ENCODE data around the gene ARID5B.

DNA sequence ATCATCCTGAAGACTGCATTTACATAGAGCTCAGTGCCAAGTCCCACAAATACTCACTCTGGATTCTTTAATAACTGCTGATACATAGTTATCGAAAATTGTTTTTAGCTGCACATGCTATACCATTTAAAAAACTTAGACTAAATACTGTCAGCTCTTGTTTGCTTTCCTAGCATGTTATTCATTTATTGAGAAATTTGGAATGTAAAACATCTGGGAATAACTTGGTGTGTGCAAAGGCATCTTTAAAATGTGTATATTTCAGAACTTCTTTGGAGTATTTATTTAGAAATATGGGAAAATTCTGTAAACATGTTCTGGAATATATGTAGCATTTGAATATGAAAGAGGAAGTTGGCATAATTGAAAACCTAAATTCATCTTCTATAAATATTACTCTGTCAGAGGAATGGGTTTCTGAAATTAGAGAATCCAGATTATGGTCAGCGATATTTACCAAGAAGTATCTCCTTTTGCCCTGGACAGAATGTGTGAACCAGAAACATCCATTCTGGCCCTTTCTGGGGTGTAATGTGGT lies 119.7 kb downstream of the ARID5B start:
- no peak for TF ChIP-seq POLR2A (IDR thresholded peaks at IDR 0.05)
- TF ChIP-seq, protein P1, sequence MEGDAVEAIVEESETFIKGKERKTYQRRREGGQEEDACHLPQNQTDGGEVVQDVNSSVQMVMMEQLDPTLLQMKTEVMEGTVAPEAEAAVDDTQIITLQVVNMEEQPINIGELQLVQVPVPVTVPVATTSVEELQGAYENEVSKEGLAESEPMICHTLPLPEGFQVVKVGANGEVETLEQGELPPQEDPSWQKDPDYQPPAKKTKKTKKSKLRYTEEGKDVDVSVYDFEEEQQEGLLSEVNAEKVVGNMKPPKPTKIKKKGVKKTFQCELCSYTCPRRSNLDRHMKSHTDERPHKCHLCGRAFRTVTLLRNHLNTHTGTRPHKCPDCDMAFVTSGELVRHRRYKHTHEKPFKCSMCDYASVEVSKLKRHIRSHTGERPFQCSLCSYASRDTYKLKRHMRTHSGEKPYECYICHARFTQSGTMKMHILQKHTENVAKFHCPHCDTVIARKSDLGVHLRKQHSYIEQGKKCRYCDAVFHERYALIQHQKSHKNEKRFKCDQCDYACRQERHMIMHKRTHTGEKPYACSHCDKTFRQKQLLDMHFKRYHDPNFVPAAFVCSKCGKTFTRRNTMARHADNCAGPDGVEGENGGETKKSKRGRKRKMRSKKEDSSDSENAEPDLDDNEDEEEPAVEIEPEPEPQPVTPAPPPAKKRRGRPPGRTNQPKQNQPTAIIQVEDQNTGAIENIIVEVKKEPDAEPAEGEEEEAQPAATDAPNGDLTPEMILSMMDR (IDR thresholded peaks at IDR 0.05) = no peak
